Activated T-cell treated with anti-CD3 and anti-CD28 coated beads, Interleukin-2, amount 50 U/mL, for 4 hours (primary cell): ENCODE results near the gene NKAIN2. TPM values are rescaled to one million over a fixed set of nuclear protein-coding genes. Genes with fewer than 3 reads are reported as not detected.
"Not testable (repeated sequence)": the region's sequence is repeated elsewhere in the genome, so short reads cannot be mapped to it uniquely, and the experiment has no call there.

Source experiments
- ATAC-seq, 2 donors: fragments of 200-7000 bp; cut with Tn5 transposase; one replicate each; pipeline ENCODE4 v1.10.0; 2021
- DNase-seq: peaks from one replicate; pipeline ENCODE4 v3.0.0-alpha.2; 2020
- H3K27me3 Mint-ChIP-seq: one replicate; pipeline ENCODE4 v1.8.0; 2021; ENCODE audit warnings: low read depth, mixed read lengths
- H3K36me3 Mint-ChIP-seq: one replicate; pipeline ENCODE4 v1.8.0; 2022; ENCODE audit warnings: mixed read lengths; ENCODE audit not compliant: insufficient read depth
- H3K4me1 Mint-ChIP-seq: one replicate; pipeline ENCODE4 v1.8.0; 2021; ENCODE audit warnings: low read depth, mixed read lengths
- H3K4me3 Mint-ChIP-seq: one replicate; pipeline ENCODE4 v1.8.0; 2021; ENCODE audit warnings: mild to moderate bottlenecking, moderate library complexity, mixed read lengths
- H3K9me3 Mint-ChIP-seq: one replicate; pipeline ENCODE4 v1.8.0; 2021; ENCODE audit warnings: mixed read lengths
- total RNA-seq, 3 donors: library from RNA; stranded (reverse); gene quantifications; one replicate each; pipeline ENCODE4 v1.2.1, GENCODE V29; 2021

The NKAIN2 gene
- total RNA-seq, 3 donors from 2014 or later: not detected

DNA sequence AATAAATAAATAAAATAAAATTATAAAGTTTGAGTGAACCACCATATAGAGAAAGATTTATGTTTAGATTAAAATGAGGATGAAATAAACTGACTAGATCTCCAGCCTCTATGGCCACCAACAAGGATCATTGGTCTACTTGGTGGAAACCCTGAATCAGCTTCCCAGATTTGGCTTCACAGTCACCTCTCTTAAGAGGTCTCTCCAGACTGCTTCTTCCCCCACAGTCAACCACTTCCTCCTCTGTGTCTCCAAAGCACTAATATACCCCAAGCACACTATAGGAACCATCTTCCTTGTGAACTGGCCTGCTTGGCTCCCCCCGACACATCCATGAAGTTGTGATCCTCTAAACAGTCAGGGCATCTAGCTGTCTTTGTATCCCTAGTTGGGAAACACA is 629.0 kb downstream of the NKAIN2 start:
- Mint-ChIP-seq H3K27me3 (no peaks in the 10 kb centered on the region), H3K4me1 (no peaks in the 10 kb centered on the region), H3K36me3 (no peaks in the 10 kb centered on the region), H3K9me3 (peaks cover 3% of the 10 kb centered on the region), H3K4me3 (no peak overlapping the region)
- DNase-seq (no peak), ATAC-seq (no peak)

GRCh38 chr6:124433387-124434160 is 629.9 kb downstream of the NKAIN2 start:
- DNase-seq (no peak), ATAC-seq (no peak)
- Mint-ChIP-seq H3K36me3 (no peaks in the 10 kb centered on the region), H3K4me3 (no peak overlapping the region), H3K27me3 (no peaks in the 10 kb centered on the region), H3K9me3 (peaks cover 3% of the 10 kb centered on the region), H3K4me1 (no peaks in the 10 kb centered on the region)

GRCh38 chr6:124434421-124434820 is 630.8 kb downstream of the NKAIN2 start:
- H3K4me1 Mint-ChIP-seq: no peaks in the 10 kb centered on the region
- H3K9me3 Mint-ChIP-seq: peaks cover 8% of the 10 kb centered on the region
- ATAC-seq: no peak

DNA sequence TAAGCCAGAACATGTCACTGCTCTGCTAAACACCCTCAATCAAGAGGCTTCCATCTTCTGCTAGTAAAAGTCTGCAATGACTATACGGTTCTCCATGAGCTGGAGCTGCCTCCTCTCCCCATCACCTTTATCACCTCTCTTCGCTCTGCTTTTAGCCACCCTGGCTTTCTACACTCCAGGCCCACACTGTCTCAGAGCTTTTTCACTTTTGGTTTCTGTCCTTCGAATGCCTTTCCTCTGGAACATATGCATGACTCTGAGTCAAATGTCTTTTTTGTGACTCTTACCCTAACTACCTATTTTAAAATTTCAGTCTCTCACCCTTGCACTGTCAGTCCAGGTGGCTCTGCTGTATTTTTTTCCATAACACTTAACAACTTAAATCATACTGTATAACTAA is 633.1 kb downstream of the NKAIN2 start:
- Mint-ChIP-seq H3K9me3 (peaks cover 7% of the 10 kb centered on the region), H3K4me1 (no peaks in the 10 kb centered on the region), H3K36me3 (no peaks in the 10 kb centered on the region), H3K27me3 (no peaks in the 10 kb centered on the region), H3K4me3 (no peak overlapping the region)
- ATAC-seq (no peak), DNase-seq (no peak)

More at GRCh38 chr6:124434421-124434820, 630.8 kb downstream of the NKAIN2 start:
- Mint-ChIP-seq H3K4me3 (no peak overlapping the region), H3K36me3 (no peaks in the 10 kb centered on the region), H3K27me3 (no peaks in the 10 kb centered on the region)
- DNase-seq: no peak

- DNase-seq: no peak
- Mint-ChIP-seq H3K4me1 (no peaks in the 10 kb centered on the region), H3K27me3 (no peaks in the 10 kb centered on the region), H3K36me3 (no peaks in the 10 kb centered on the region), H3K4me3 (no peak overlapping the region), H3K9me3 (peaks cover 7% of the 10 kb centered on the region)
- no peak for ATAC-seq
Observed at GRCh38 chr6:124438546-124439065, 634.9 kb downstream of the NKAIN2 start.

- Mint-ChIP-seq H3K36me3 (no peaks in the 10 kb centered on the region), H3K4me1 (no peaks in the 10 kb centered on the region), H3K27me3 (no peaks in the 10 kb centered on the region), H3K9me3 (peaks cover 7% of the 10 kb centered on the region), H3K4me3 (no peak overlapping the region)
- DNase-seq (no peak), ATAC-seq (no peak)
Observed at GRCh38 chr6:124441450-124441849, 637.8 kb downstream of the NKAIN2 start.

DNA sequence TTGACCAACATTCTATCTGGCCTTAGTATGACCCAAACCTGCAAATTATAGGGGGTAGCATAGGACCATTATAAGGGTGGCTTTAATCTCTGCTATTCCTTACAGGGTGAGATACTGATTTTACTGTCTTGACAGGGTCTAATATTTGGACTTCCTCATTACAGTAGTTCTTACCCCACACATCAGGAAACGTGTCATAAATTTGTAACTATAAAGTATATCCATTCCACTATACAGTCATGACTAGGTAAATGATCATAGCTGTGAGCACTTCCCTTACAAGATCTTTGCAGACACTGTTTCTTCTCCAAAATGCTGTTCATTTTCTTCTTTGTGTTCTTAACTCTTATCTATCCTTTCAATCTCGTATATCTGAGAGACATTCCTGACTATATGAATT is 639.9 kb downstream of the NKAIN2 start:
- ATAC-seq: no peak
- no peaks in the 10 kb centered on the region for H3K4me1 Mint-ChIP-seq
- no peak overlapping the region for H3K4me3 Mint-ChIP-seq
- DNase-seq: no peak
- peaks cover 7% of the 10 kb centered on the region for H3K9me3 Mint-ChIP-seq
- no peaks in the 10 kb centered on the region for H3K36me3 Mint-ChIP-seq
- H3K27me3 Mint-ChIP-seq: no peaks in the 10 kb centered on the region

DNA sequence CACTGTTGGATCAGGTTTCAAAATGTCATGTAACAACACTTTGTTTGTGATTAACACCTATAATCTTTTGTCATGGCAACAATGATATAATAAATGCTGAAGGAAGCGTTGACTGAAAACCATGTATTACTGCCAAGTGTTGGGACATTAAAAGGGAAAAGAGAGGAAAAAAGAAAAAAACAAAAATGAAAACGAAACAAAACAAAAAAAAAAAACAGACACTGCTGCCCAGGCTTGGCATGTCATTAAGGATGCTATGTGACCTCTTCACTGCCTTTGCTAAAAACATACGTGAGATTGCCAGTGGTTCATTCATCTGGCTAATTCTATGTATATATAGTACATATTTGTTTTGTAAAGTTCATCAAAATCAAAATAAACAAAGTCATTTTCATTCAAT is 641.9 kb downstream of the NKAIN2 start:
- no peaks in the 10 kb centered on the region for H3K27me3 Mint-ChIP-seq
- H3K4me3 Mint-ChIP-seq: no peak overlapping the region

GRCh38 chr6:124446961-124447360 is 643.3 kb downstream of the NKAIN2 start:
- H3K36me3 Mint-ChIP-seq: no peaks in the 10 kb centered on the region
- no peaks in the 10 kb centered on the region for H3K4me1 Mint-ChIP-seq
- DNase-seq: no peak
- no peaks in the 10 kb centered on the region for H3K9me3 Mint-ChIP-seq
- no peaks in the 10 kb centered on the region for H3K27me3 Mint-ChIP-seq
- ATAC-seq: no peak
- no peak overlapping the region for H3K4me3 Mint-ChIP-seq

More for the DNA sequence above, 641.9 kb downstream of the NKAIN2 start:
- Mint-ChIP-seq H3K36me3 (no peaks in the 10 kb centered on the region), H3K9me3 (no peaks in the 10 kb centered on the region), H3K4me1 (no peaks in the 10 kb centered on the region)
- no peak for ATAC-seq
- no peak for DNase-seq

GRCh38 chr6:124459268-124459667 is 655.6 kb downstream of the NKAIN2 start:
- Mint-ChIP-seq H3K9me3 (peaks cover 4% of the 10 kb centered on the region), H3K36me3 (no peaks in the 10 kb centered on the region), H3K4me1 (no peaks in the 10 kb centered on the region), H3K27me3 (no peaks in the 10 kb centered on the region), H3K4me3 (no peak overlapping the region)
- DNase-seq (no peak), ATAC-seq (no peak)

- ATAC-seq: no peak
- H3K4me1 Mint-ChIP-seq: no peaks in the 10 kb centered on the region
- no peaks in the 10 kb centered on the region for H3K27me3 Mint-ChIP-seq
- no peak for DNase-seq
- H3K36me3 Mint-ChIP-seq: no peaks in the 10 kb centered on the region
- peaks cover 4% of the 10 kb centered on the region for H3K9me3 Mint-ChIP-seq
- H3K4me3 Mint-ChIP-seq: no peak overlapping the region
Observed at GRCh38 chr6:124462750-124463149, 659.1 kb downstream of the NKAIN2 start.

DNA sequence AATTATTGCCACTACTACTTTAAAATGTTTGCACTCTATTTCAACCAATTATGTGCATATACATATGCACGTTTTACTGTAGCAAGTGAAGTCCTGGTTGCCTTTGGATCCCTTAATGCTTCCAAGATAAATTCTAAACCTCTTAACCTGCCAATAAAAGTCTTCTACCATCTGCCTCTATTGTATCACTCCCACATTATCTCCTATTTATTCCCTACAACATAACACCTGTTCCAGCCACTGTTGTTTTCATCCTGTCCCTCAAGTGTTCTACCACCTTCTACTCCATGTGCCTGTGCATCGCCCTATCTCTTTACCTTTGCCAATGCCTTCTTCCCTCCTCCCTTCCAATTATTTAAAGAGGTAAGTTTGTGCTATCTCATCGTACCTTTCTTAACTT is 659.6 kb downstream of the NKAIN2 start:
- no peak for DNase-seq
- no peaks in the 10 kb centered on the region for H3K4me1 Mint-ChIP-seq
- peaks cover 4% of the 10 kb centered on the region for H3K9me3 Mint-ChIP-seq
- no peak for ATAC-seq
- H3K36me3 Mint-ChIP-seq: no peaks in the 10 kb centered on the region
- H3K4me3 Mint-ChIP-seq: no peak overlapping the region
- H3K27me3 Mint-ChIP-seq: no peaks in the 10 kb centered on the region

- H3K27me3 Mint-ChIP-seq, H3K4me1 Mint-ChIP-seq: not testable (repeated sequence)
Observed at GRCh38 chr6:124464600-124464999, 660.9 kb downstream of the NKAIN2 start.

DNA sequence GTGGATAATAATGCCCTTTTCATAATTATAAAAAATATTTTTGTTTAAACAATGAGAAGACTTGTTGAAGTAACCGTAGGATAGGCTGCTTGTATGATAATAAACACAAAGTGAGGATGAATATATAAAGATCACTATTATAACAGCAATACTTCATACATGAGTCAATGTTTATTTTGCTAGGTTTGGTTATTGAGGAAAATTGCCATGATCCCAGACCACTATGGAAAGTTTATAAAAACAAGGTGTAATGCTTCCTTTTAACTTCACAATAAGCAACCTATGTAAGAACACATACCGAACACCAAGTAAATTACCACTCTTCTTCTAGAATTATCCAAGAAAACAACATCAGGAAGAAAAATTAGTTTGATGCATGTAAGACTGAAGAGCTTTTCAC is 663.3 kb downstream of the NKAIN2 start:
- peaks cover 4% of the 10 kb centered on the region for H3K9me3 Mint-ChIP-seq
- no peak overlapping the region for H3K4me3 Mint-ChIP-seq
- H3K27me3 Mint-ChIP-seq: no peaks in the 10 kb centered on the region
- no peaks in the 10 kb centered on the region for H3K4me1 Mint-ChIP-seq
- ATAC-seq (no peak), DNase-seq (no peak)
- no peaks in the 10 kb centered on the region for H3K36me3 Mint-ChIP-seq

More at GRCh38 chr6:124464600-124464999, 660.9 kb downstream of the NKAIN2 start:
- H3K36me3 Mint-ChIP-seq, DNase-seq, H3K9me3 Mint-ChIP-seq, ATAC-seq, H3K4me3 Mint-ChIP-seq: not testable (repeated sequence)

DNA sequence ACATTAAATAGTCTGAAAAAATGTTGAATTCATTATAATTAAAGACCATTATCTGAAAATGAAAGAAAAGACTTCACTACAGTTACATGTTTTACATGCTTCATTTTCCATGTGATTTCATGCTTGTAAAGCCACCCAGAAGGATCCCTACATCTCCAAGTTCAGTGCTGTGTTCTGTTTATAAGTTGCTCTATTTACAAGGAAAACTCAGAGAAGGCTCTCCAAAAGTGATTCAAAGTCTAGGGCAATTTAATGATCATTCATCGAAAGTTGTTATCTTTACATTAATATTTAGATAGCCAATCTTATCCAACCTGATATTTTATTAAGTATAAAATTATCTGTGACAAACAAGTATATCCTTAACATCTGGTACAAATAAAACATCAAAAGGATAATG is 663.7 kb downstream of the NKAIN2 start:
- no peak for ATAC-seq

More for the DNA sequence above, 663.7 kb downstream of the NKAIN2 start:
- H3K9me3 Mint-ChIP-seq: peaks cover 7% of the 10 kb centered on the region
- H3K27me3 Mint-ChIP-seq: no peaks in the 10 kb centered on the region
- H3K4me3 Mint-ChIP-seq: no peak overlapping the region
- H3K4me1 Mint-ChIP-seq: no peaks in the 10 kb centered on the region
- H3K36me3 Mint-ChIP-seq: no peaks in the 10 kb centered on the region
- DNase-seq: no peak
